ENCODE results near the gene PICALM.

- TF ChIP-seq HDAC6 (IDR thresholded peaks at IDR 0.05; ENCODE audit: low read depth, low read length): no peak
- TF ChIP-seq NR2F2 (IDR thresholded peaks at IDR 0.05; ENCODE audit: borderline replicate concordance, low read depth): no peak
- TF ChIP-seq POLR2A (IDR thresholded peaks at IDR 0.05; ENCODE audit: insufficient read depth in 1 of 2, low read depth in 2 of 2, low read length in 2 of 2): no peak
- no peak for TF ChIP-seq TAF1 (CRISPR knock-in tag; IDR thresholded peaks at IDR 0.05)
- no peak for TF ChIP-seq SETDB1 (CRISPR knock-in tag; IDR thresholded peaks at IDR 0.05; ENCODE audit: borderline replicate concordance)
- TF ChIP-seq MEIS1 (CRISPR knock-in tag; IDR thresholded peaks at IDR 0.05; ENCODE audit: borderline replicate concordance): no peak
- TF ChIP-seq CTCF (CRISPR knock-in tag; IDR thresholded peaks at IDR 0.05): no peak
- TF ChIP-seq HMGXB4 (CRISPR knock-in tag; IDR thresholded peaks at IDR 0.05; ENCODE audit: borderline replicate concordance in 1 of 2, low read depth in 1 of 2): no peak
- no peak for TF ChIP-seq SP1 (IDR thresholded peaks at IDR 0.05)
- no peak for TF ChIP-seq SP1 (CRISPR knock-in tag; IDR thresholded peaks at IDR 0.05)
- no peak for TF ChIP-seq ZNF234 (CRISPR knock-in tag; conservative IDR thresholded peaks at IDR 0.05)
- no peak for TF ChIP-seq EZH2 (conservative IDR thresholded peaks at IDR 0.05; ENCODE audit: low read depth, low read length)
- no peak for TF ChIP-seq RFX1 (IDR thresholded peaks at IDR 0.05)
These were observed 92.4 kb downstream of the PICALM start for GRCh38 chr11:85976525-85976924.
